WTC11 (cell line): ENCODE data around the gene RIPK1. TPM values are rescaled to one million over a fixed set of nuclear protein-coding genes. Genes with fewer than 3 reads are reported as not detected.
"Not testable (repeated sequence)": the region's sequence is repeated elsewhere in the genome, so short reads cannot be mapped to it uniquely, and the experiment has no call there.

Experiments used
- ATAC-seq: fragments of 200-7000 bp; cut with Tn5 transposase; 2 replicates; pipeline ENCODE4 v1.10.0; 2021; ENCODE audit warnings: mild to moderate bottlenecking, moderate library complexity
- CTCF ChIA-PET: fragments of 300-600 bp; sonication (Branson Sonifier 250); formaldehyde crosslinking; loops from one replicate; lab custom pipeline; 2021; ENCODE audit warnings: antibody characterized with exemption; lab: Charles Lee
- POLR2A ChIA-PET: fragments of 350-600 bp; sonication (Branson Sonifier 250); formaldehyde crosslinking; loops from one replicate; lab custom pipeline; 2021; ENCODE audit warnings: antibody characterized with exemption; lab: Charles Lee
- DNase-seq: peaks from one replicate; pipeline ENCODE4 v3.0.0; 2021; ENCODE audit warnings: low spot score
- H3K27ac Mint-ChIP-seq: 2 replicates; pipeline ENCODE4 v1.8.0; 2021; ENCODE audit warnings: mixed read lengths
- H3K27me3 Mint-ChIP-seq: 2 replicates; pipeline ENCODE4 v1.8.0; 2021; ENCODE audit warnings: low read depth, mild to moderate bottlenecking, moderate library complexity, mixed read lengths
- H3K36me3 Mint-ChIP-seq: 2 replicates; pipeline ENCODE4 v1.8.0; 2021; ENCODE audit warnings: mixed read lengths
- H3K4me1 Mint-ChIP-seq: 2 replicates; pipeline ENCODE4 v1.8.0; 2022; ENCODE audit warnings: mixed read lengths
- H3K4me3 Mint-ChIP-seq: 2 replicates; pipeline ENCODE4 v1.8.0; 2021; ENCODE audit warnings: mild to moderate bottlenecking, moderate library complexity, mixed read lengths
- H3K9me3 Mint-ChIP-seq: 2 replicates; pipeline ENCODE4 v1.8.0; 2021; ENCODE audit warnings: mixed read lengths
- CBFB ChIP-seq: sonication (generic); formaldehyde crosslinking; IDR thresholded peaks from 2 replicates; pipeline ENCODE4 v1.8.1; 2022; ENCODE audit warnings: mild to moderate bottlenecking, low read depth, missing genetic modification reagents
- FOXK1 ChIP-seq: sonication (generic); formaldehyde crosslinking; IDR thresholded peaks from 2 replicates; pipeline ENCODE4 v1.8.0; 2022; ENCODE audit warnings: mild to moderate bottlenecking, moderate library complexity, missing genetic modification reagents
- NR3C1 ChIP-seq: sonication (generic); formaldehyde crosslinking; conservative IDR thresholded peaks from 2 replicates; pipeline ENCODE4 v1.8.1; 2023; ENCODE audit warnings: low read depth, mild to moderate bottlenecking, missing genetic modification reagents
- RELA ChIP-seq: sonication (generic); formaldehyde crosslinking; IDR thresholded peaks from 2 replicates; pipeline ENCODE4 v1.8.1; 2022; ENCODE audit warnings: missing genetic modification reagents, mild to moderate bottlenecking, borderline replicate concordance
- total RNA-seq: library from RNA; stranded (reverse); gene quantifications from 3 replicates; pipeline ENCODE4 v1.2.3, GENCODE V29; 2021
- TF ChIP-seq, protein P1 (sequence below): sonication (generic); formaldehyde crosslinking; IDR thresholded peaks from 2 replicates; pipeline ENCODE4 v1.8.0; 2022; ENCODE audit warnings: mild to moderate bottlenecking, missing genetic modification reagents
- TF ChIP-seq, protein P2 (sequence below): sonication (generic); formaldehyde crosslinking; IDR thresholded peaks from 2 replicates; pipeline ENCODE4 v1.8.1; 2022; ENCODE audit warnings: mild to moderate bottlenecking, moderate library complexity, missing genetic modification reagents
- TF ChIP-seq, protein P3 (sequence below): fragments of 250-450 bp; sonication (Bioruptor Pico); IDR thresholded peaks from 2 replicates; pipeline ENCODE4 v1.9.0; 2021; ENCODE audit warnings: mild to moderate bottlenecking, borderline replicate concordance
- TF ChIP-seq, protein P4 (sequence below): sonication (generic); formaldehyde crosslinking; IDR thresholded peaks from 2 replicates; pipeline ENCODE4 v1.8.0; 2023; ENCODE audit warnings: missing genetic modification reagents, mild to moderate bottlenecking, borderline replicate concordance
- TF ChIP-seq, protein P5 (sequence below): sonication (generic); formaldehyde crosslinking; IDR thresholded peaks from 2 replicates; pipeline ENCODE4 v1.8.1; 2023; ENCODE audit warnings: mild to moderate bottlenecking, missing genetic modification reagents, moderate library complexity
- TF ChIP-seq, protein P6 (sequence below): sonication (generic); formaldehyde crosslinking; IDR thresholded peaks from 2 replicates; pipeline ENCODE4 v1.8.1; 2023; ENCODE audit warnings: mild to moderate bottlenecking, moderate library complexity, missing genetic modification reagents

RIPK1 gene
- total RNA-seq, 1 experiment from 2014 or later, result 8.7 TPM

DNA sequence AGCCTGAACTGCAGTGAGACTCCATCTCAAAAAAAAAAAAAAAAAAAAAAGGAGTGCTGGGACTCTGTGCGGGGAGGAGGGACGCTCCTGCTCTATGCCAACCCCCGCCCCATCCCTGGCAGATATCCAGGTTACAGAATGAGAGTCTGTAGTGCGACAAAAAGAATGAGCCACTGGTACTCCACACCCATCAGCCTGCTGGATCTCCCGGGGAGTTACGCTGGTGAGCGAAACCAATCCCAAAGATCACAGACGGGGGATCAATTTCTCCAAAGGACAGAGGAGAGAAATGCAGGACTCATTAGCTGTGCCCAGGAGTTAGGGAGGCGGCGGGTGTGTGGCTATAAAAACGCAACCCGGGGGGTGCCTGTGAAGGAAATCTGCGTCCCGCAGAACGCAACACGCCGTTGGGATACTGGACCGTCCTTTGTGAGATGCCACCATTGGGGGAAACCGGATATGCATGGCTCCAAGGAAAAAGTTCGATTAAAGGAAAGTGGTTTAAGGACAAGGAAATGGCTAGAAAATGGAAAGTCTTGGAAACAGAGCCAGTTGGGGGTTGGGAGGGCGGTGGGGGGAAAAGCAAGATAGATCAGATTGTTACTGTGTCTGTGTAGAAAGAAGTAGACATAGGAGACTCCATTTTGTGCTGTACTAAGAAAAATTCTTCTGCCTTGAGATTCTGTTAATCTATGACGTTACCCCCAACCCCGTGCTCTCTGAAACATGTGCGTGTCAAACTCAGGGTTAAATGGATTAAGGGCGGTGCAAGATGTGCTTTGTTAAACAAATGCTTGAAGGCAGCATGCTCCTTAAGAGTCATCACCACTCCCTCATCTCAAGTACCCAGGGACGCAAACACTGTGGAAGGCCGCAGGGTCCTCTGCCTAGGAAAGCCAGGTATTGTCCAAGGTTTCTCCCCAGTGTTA is 13.8 kb upstream of the RIPK1 start:
- DNase-seq (peak; percentile 32), ATAC-seq (peak; percentile 5)
- Mint-ChIP-seq H3K27ac (peak overlapping the region; percentile 96), H3K4me3 (peak overlapping the region; percentile 83), H3K4me1 (peaks cover 33% of the 10 kb centered on the region), H3K27me3 (peaks cover 16% of the 10 kb centered on the region)
- 0 out of 2 replicates have a peak, but pooled peaks have one; percentile 26 for TF ChIP-seq FOXK1 (CRISPR knock-in tag)
- TF ChIP-seq, protein P1, sequence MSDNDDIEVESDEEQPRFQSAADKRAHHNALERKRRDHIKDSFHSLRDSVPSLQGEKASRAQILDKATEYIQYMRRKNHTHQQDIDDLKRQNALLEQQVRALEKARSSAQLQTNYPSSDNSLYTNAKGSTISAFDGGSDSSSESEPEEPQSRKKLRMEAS (CRISPR knock-in tag), result peak; percentile 54; the same call in 1 of the 2 replicates
- H3K9me3 Mint-ChIP-seq, H3K36me3 Mint-ChIP-seq: not testable (repeated sequence)
- POLR2A ChIA-PET, result interaction anchor here (0.6 to 1.5 kb wide), 5 partner anchors 25 to 1435 kb away, joined by 3 to 22 read pairs (median 4); partner anchors contain the start of gene NQO2
- CTCF ChIA-PET, result interaction anchor here (0.7 to 2.8 kb wide), 13 partner anchors 15 to 794 kb away, joined by 3 to 25 read pairs (median 6); partner anchors contain the start of gene NQO2

DNA sequence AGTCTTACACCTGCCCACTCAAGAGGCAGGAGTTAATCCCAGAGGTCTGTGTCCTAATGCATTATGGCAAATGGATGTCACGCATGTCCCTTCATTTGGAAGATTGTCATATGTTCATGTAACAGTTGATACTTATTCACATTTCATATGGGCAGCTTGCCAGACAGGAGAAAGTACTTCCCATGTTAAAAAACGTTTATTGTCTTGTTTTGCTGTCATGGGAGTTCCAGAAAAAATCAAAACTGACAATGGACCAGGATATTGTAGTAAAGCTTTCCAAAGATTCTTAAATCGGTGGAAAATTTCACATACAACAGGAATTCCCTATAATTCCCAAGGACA is 13.2 kb upstream of the RIPK1 start:
- CTCF ChIA-PET, result interaction anchor here (0.9 kb wide), 1 partner anchor 102 kb away, joined by 3 read pairs; no protein-coding TSS in a partner anchor
- ATAC-seq, H3K36me3 Mint-ChIP-seq, DNase-seq, POLR2A ChIA-PET, H3K9me3 Mint-ChIP-seq: not testable (repeated sequence)
- Mint-ChIP-seq H3K4me3 (peak overlapping the region; percentile 83), H3K27ac (peak overlapping the region; percentile 96), H3K27me3 (peaks cover 16% of the 10 kb centered on the region), H3K4me1 (peaks cover 33% of the 10 kb centered on the region)

DNA sequence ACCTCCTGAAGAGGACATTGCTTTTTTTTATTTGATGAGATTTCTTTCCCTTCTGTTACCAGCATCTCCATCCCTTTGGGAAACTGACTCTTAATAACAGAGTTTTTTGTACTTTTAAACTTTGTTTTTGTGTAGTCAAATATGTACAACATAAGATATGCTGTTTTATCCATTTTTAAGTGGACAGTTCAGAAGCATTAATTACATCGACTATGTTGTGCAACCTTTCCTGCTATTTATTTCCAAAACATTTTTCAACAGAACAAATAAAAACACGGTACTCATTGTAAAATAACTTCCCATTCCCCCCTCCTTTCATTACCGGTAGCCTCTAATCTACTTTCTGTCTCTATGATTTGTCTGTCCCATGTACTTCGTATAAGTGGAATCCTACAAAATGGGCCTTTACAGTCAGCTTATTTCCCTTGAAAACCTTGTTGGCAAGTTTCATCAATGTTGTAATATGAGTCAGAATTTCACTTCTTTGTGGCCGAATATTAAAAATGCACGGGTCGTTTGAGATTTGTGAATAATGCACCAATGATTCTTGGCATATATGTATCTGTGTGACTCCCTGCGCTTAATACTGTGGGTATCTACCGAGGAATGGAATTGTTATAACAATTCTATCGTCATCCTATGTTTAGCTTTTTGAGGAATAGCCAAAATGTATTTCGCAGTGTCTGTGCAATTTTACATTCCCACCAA is 11.1 kb upstream of the RIPK1 start:
- TF ChIP-seq NR3C1 (CRISPR knock-in tag) (no peak), RELA (CRISPR knock-in tag) (no peak), CBFB (CRISPR knock-in tag) (no peak)
- TF ChIP-seq, protein P2, sequence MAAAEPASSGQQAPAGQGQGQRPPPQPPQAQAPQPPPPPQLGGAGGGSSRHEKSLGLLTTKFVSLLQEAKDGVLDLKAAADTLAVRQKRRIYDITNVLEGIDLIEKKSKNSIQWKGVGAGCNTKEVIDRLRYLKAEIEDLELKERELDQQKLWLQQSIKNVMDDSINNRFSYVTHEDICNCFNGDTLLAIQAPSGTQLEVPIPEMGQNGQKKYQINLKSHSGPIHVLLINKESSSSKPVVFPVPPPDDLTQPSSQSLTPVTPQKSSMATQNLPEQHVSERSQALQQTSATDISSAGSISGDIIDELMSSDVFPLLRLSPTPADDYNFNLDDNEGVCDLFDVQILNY, result no peak
- TF ChIP-seq, protein P3, sequence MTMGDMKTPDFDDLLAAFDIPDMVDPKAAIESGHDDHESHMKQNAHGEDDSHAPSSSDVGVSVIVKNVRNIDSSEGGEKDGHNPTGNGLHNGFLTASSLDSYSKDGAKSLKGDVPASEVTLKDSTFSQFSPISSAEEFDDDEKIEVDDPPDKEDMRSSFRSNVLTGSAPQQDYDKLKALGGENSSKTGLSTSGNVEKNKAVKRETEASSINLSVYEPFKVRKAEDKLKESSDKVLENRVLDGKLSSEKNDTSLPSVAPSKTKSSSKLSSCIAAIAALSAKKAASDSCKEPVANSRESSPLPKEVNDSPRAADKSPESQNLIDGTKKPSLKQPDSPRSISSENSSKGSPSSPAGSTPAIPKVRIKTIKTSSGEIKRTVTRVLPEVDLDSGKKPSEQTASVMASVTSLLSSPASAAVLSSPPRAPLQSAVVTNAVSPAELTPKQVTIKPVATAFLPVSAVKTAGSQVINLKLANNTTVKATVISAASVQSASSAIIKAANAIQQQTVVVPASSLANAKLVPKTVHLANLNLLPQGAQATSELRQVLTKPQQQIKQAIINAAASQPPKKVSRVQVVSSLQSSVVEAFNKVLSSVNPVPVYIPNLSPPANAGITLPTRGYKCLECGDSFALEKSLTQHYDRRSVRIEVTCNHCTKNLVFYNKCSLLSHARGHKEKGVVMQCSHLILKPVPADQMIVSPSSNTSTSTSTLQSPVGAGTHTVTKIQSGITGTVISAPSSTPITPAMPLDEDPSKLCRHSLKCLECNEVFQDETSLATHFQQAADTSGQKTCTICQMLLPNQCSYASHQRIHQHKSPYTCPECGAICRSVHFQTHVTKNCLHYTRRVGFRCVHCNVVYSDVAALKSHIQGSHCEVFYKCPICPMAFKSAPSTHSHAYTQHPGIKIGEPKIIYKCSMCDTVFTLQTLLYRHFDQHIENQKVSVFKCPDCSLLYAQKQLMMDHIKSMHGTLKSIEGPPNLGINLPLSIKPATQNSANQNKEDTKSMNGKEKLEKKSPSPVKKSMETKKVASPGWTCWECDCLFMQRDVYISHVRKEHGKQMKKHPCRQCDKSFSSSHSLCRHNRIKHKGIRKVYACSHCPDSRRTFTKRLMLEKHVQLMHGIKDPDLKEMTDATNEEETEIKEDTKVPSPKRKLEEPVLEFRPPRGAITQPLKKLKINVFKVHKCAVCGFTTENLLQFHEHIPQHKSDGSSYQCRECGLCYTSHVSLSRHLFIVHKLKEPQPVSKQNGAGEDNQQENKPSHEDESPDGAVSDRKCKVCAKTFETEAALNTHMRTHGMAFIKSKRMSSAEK (CRISPR knock-in tag), result no peak
- TF ChIP-seq, protein P4, sequence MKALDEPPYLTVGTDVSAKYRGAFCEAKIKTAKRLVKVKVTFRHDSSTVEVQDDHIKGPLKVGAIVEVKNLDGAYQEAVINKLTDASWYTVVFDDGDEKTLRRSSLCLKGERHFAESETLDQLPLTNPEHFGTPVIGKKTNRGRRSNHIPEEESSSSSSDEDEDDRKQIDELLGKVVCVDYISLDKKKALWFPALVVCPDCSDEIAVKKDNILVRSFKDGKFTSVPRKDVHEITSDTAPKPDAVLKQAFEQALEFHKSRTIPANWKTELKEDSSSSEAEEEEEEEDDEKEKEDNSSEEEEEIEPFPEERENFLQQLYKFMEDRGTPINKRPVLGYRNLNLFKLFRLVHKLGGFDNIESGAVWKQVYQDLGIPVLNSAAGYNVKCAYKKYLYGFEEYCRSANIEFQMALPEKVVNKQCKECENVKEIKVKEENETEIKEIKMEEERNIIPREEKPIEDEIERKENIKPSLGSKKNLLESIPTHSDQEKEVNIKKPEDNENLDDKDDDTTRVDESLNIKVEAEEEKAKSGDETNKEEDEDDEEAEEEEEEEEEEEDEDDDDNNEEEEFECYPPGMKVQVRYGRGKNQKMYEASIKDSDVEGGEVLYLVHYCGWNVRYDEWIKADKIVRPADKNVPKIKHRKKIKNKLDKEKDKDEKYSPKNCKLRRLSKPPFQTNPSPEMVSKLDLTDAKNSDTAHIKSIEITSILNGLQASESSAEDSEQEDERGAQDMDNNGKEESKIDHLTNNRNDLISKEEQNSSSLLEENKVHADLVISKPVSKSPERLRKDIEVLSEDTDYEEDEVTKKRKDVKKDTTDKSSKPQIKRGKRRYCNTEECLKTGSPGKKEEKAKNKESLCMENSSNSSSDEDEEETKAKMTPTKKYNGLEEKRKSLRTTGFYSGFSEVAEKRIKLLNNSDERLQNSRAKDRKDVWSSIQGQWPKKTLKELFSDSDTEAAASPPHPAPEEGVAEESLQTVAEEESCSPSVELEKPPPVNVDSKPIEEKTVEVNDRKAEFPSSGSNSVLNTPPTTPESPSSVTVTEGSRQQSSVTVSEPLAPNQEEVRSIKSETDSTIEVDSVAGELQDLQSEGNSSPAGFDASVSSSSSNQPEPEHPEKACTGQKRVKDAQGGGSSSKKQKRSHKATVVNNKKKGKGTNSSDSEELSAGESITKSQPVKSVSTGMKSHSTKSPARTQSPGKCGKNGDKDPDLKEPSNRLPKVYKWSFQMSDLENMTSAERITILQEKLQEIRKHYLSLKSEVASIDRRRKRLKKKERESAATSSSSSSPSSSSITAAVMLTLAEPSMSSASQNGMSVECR (CRISPR knock-in tag), result no peak
- TF ChIP-seq, protein P5, sequence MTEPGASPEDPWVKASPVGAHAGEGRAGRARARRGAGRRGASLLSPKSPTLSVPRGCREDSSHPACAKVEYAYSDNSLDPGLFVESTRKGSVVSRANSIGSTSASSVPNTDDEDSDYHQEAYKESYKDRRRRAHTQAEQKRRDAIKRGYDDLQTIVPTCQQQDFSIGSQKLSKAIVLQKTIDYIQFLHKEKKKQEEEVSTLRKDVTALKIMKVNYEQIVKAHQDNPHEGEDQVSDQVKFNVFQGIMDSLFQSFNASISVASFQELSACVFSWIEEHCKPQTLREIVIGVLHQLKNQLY (CRISPR knock-in tag), result no peak
- TF ChIP-seq, protein P6, sequence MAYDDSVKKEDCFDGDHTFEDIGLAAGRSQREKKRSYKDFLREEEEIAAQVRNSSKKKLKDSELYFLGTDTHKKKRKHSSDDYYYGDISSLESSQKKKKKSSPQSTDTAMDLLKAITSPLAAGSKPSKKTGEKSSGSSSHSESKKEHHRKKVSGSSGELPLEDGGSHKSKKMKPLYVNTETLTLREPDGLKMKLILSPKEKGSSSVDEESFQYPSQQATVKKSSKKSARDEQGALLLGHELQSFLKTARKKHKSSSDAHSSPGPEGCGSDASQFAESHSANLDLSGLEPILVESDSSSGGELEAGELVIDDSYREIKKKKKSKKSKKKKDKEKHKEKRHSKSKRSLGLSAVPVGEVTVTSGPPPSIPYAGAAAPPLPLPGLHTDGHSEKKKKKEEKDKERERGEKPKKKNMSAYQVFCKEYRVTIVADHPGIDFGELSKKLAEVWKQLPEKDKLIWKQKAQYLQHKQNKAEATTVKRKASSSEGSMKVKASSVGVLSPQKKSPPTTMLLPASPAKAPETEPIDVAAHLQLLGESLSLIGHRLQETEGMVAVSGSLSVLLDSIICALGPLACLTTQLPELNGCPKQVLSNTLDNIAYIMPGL (CRISPR knock-in tag), result no peak
- Mint-ChIP-seq H3K9me3 (peaks cover 8% of the 10 kb centered on the region), H3K36me3 (peaks cover 3% of the 10 kb centered on the region; the same call in 1 of the 2 replicates), H3K4me1 (peaks cover 29% of the 10 kb centered on the region), H3K27ac (no peak overlapping the region), H3K4me3 (no peak overlapping the region), H3K27me3 (peaks cover 11% of the 10 kb centered on the region)
- ChIA-PET POLR2A (no interaction called here), CTCF (interaction anchor here (0.9 to 1.6 kb wide), 3 partner anchors 55 to 105 kb away, joined by 3 to 10 read pairs (median 6); no protein-coding TSS in a partner anchor)
- ATAC-seq (no peak), DNase-seq (no peak)
